T-helper 1 cell treated with Interleukin-12 subunit alpha and Interleukin-12 subunit beta and Interleukin-4 antibody, amounts not matched to agents 30 μg/mL and 1 μg/mL, for 36 hours (primary cell): Measurements from ENCODE around the gene SLC7A14.

Experiments used
- H3K27ac Mint-ChIP-seq: one replicate; pipeline ENCODE4 v1.8.0; 2021; ENCODE audit warnings: mild to moderate bottlenecking, mixed read lengths
- H3K27me3 Mint-ChIP-seq: one replicate; pipeline ENCODE4 v1.8.0; 2021; ENCODE audit warnings: low read depth, mixed read lengths
- H3K36me3 Mint-ChIP-seq: one replicate; pipeline ENCODE4 v1.8.0; 2021; ENCODE audit warnings: low read depth, mixed read lengths
- H3K4me1 Mint-ChIP-seq: one replicate; pipeline ENCODE4 v1.8.0; 2021; ENCODE audit warnings: low read depth, mixed read lengths
- H3K4me3 Mint-ChIP-seq: one replicate; pipeline ENCODE4 v1.8.0; 2021; ENCODE audit warnings: mild to moderate bottlenecking, moderate library complexity, mixed read lengths
- H3K9me3 Mint-ChIP-seq: one replicate; pipeline ENCODE4 v1.8.0; 2021; ENCODE audit warnings: mixed read lengths

The SLC7A14 gene

GRCh38 chr3:170438836-170439235 lies 147.0 kb downstream of the SLC7A14 start:
- Mint-ChIP-seq H3K36me3 (no peaks in the 10 kb centered on the region), H3K9me3 (no peaks in the 10 kb centered on the region), H3K27ac (no peak overlapping the region), H3K4me1 (no peaks in the 10 kb centered on the region), H3K27me3 (peaks cover 15% of the 10 kb centered on the region), H3K4me3 (no peak overlapping the region)

GRCh38 chr3:170437696-170438407 lies 148.0 kb downstream of the SLC7A14 start:
- Mint-ChIP-seq H3K4me1 (no peaks in the 10 kb centered on the region), H3K4me3 (no peak overlapping the region), H3K27me3 (peaks cover 15% of the 10 kb centered on the region), H3K36me3 (no peaks in the 10 kb centered on the region), H3K27ac (no peak overlapping the region), H3K9me3 (no peaks in the 10 kb centered on the region)

GRCh38 chr3:170437176-170437575 lies 148.7 kb downstream of the SLC7A14 start:
- H3K27ac Mint-ChIP-seq, result no peak overlapping the region
- H3K4me3 Mint-ChIP-seq, result no peak overlapping the region

GRCh38 chr3:170436697-170437096 lies 149.2 kb downstream of the SLC7A14 start:
- no peak overlapping the region for H3K4me3 Mint-ChIP-seq
- H3K27me3 Mint-ChIP-seq, result peaks cover 15% of the 10 kb centered on the region
- H3K9me3 Mint-ChIP-seq, result no peaks in the 10 kb centered on the region
- H3K4me1 Mint-ChIP-seq, result no peaks in the 10 kb centered on the region
- H3K36me3 Mint-ChIP-seq, result no peaks in the 10 kb centered on the region
- no peak overlapping the region for H3K27ac Mint-ChIP-seq

More at GRCh38 chr3:170437176-170437575, 148.7 kb downstream of the SLC7A14 start:
- Mint-ChIP-seq H3K9me3 (no peaks in the 10 kb centered on the region), H3K4me1 (no peaks in the 10 kb centered on the region), H3K27me3 (peaks cover 15% of the 10 kb centered on the region), H3K36me3 (no peaks in the 10 kb centered on the region)

GRCh38 chr3:170432416-170432815 lies 153.5 kb downstream of the SLC7A14 start:
- Mint-ChIP-seq H3K4me1 (peaks cover 9% of the 10 kb centered on the region), H3K27me3 (peaks cover 18% of the 10 kb centered on the region), H3K4me3 (no peak overlapping the region), H3K9me3 (no peaks in the 10 kb centered on the region), H3K27ac (no peak overlapping the region), H3K36me3 (no peaks in the 10 kb centered on the region)

- Mint-ChIP-seq H3K36me3 (no peaks in the 10 kb centered on the region), H3K4me3 (no peak overlapping the region), H3K4me1 (peaks cover 9% of the 10 kb centered on the region)
These were observed 154.8 kb downstream of the SLC7A14 start for GRCh38 chr3:170431054-170431453.

GRCh38 chr3:170429050-170429449 lies 156.8 kb downstream of the SLC7A14 start:
- H3K27me3 Mint-ChIP-seq, result peaks cover 20% of the 10 kb centered on the region
- no peaks in the 10 kb centered on the region for H3K9me3 Mint-ChIP-seq
- H3K4me3 Mint-ChIP-seq, result no peak overlapping the region
- no peak overlapping the region for H3K27ac Mint-ChIP-seq
- H3K36me3 Mint-ChIP-seq, result no peaks in the 10 kb centered on the region
- peaks cover 9% of the 10 kb centered on the region for H3K4me1 Mint-ChIP-seq

More at GRCh38 chr3:170431054-170431453, 154.8 kb downstream of the SLC7A14 start:
- Mint-ChIP-seq H3K9me3 (no peaks in the 10 kb centered on the region), H3K27ac (no peak overlapping the region), H3K27me3 (peaks cover 18% of the 10 kb centered on the region)

- Mint-ChIP-seq H3K4me3 (no peak overlapping the region), H3K27me3 (peaks cover 21% of the 10 kb centered on the region), H3K9me3 (no peaks in the 10 kb centered on the region), H3K36me3 (no peaks in the 10 kb centered on the region), H3K27ac (no peak overlapping the region), H3K4me1 (peaks cover 9% of the 10 kb centered on the region)
These were observed 157.8 kb downstream of the SLC7A14 start for GRCh38 chr3:170428095-170428494.

- Mint-ChIP-seq H3K9me3 (no peaks in the 10 kb centered on the region), H3K27me3 (peaks cover 31% of the 10 kb centered on the region), H3K4me3 (no peak overlapping the region), H3K4me1 (peaks cover 11% of the 10 kb centered on the region), H3K36me3 (no peaks in the 10 kb centered on the region), H3K27ac (no peak overlapping the region)
These were observed 159.6 kb downstream of the SLC7A14 start for GRCh38 chr3:170426240-170426797.

GRCh38 chr3:170425491-170426239 lies 160.2 kb downstream of the SLC7A14 start:
- H3K4me1 Mint-ChIP-seq, result peaks cover 11% of the 10 kb centered on the region
- no peaks in the 10 kb centered on the region for H3K36me3 Mint-ChIP-seq

GRCh38 chr3:170424879-170425278 lies 161.0 kb downstream of the SLC7A14 start:
- Mint-ChIP-seq H3K4me1 (peaks cover 11% of the 10 kb centered on the region), H3K9me3 (no peaks in the 10 kb centered on the region), H3K27me3 (peaks cover 39% of the 10 kb centered on the region), H3K27ac (no peak overlapping the region), H3K4me3 (no peak overlapping the region), H3K36me3 (no peaks in the 10 kb centered on the region)

More at GRCh38 chr3:170425491-170426239, 160.2 kb downstream of the SLC7A14 start:
- H3K4me3 Mint-ChIP-seq, result no peak overlapping the region
- H3K27ac Mint-ChIP-seq, result no peak overlapping the region
- H3K9me3 Mint-ChIP-seq, result no peaks in the 10 kb centered on the region
- peaks cover 32% of the 10 kb centered on the region for H3K27me3 Mint-ChIP-seq

GRCh38 chr3:170423001-170423615 lies 162.8 kb downstream of the SLC7A14 start:
- Mint-ChIP-seq H3K27ac (no peak overlapping the region), H3K36me3 (peaks cover 3% of the 10 kb centered on the region)

GRCh38 chr3:170421758-170422157 lies 164.1 kb downstream of the SLC7A14 start:
- no peak overlapping the region for H3K27ac Mint-ChIP-seq
- H3K9me3 Mint-ChIP-seq, result no peaks in the 10 kb centered on the region
- peaks cover 3% of the 10 kb centered on the region for H3K36me3 Mint-ChIP-seq
- H3K4me3 Mint-ChIP-seq, result no peak overlapping the region
- H3K4me1 Mint-ChIP-seq, result peaks cover 6% of the 10 kb centered on the region
- H3K27me3 Mint-ChIP-seq, result peaks cover 51% of the 10 kb centered on the region

More at GRCh38 chr3:170423001-170423615, 162.8 kb downstream of the SLC7A14 start:
- Mint-ChIP-seq H3K9me3 (no peaks in the 10 kb centered on the region), H3K4me1 (peaks cover 6% of the 10 kb centered on the region), H3K4me3 (no peak overlapping the region), H3K27me3 (peaks cover 41% of the 10 kb centered on the region)

- Mint-ChIP-seq H3K4me3 (no peak overlapping the region), H3K36me3 (peaks cover 3% of the 10 kb centered on the region), H3K27me3 (peaks cover 56% of the 10 kb centered on the region), H3K27ac (no peak overlapping the region), H3K4me1 (peaks cover 6% of the 10 kb centered on the region), H3K9me3 (no peaks in the 10 kb centered on the region)
These were observed 164.7 kb downstream of the SLC7A14 start for GRCh38 chr3:170421111-170421641.
